Measurements from ENCODE around the gene WDFY2. TPM values are rescaled to one million over a fixed set of nuclear protein-coding genes. Genes with fewer than 3 reads are reported as not detected.

Gene WDFY2
- polyA plus RNA-seq, 1 donor from 2014 or later, result 5.3 TPM

- TF ChIP-seq, protein P1, sequence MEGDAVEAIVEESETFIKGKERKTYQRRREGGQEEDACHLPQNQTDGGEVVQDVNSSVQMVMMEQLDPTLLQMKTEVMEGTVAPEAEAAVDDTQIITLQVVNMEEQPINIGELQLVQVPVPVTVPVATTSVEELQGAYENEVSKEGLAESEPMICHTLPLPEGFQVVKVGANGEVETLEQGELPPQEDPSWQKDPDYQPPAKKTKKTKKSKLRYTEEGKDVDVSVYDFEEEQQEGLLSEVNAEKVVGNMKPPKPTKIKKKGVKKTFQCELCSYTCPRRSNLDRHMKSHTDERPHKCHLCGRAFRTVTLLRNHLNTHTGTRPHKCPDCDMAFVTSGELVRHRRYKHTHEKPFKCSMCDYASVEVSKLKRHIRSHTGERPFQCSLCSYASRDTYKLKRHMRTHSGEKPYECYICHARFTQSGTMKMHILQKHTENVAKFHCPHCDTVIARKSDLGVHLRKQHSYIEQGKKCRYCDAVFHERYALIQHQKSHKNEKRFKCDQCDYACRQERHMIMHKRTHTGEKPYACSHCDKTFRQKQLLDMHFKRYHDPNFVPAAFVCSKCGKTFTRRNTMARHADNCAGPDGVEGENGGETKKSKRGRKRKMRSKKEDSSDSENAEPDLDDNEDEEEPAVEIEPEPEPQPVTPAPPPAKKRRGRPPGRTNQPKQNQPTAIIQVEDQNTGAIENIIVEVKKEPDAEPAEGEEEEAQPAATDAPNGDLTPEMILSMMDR (IDR thresholded peaks at IDR 0.05; ENCODE audit: poor library complexity, severe bottlenecking), result no peak
- no peak for TF ChIP-seq EP300 (conservative IDR thresholded peaks at IDR 0.05; ENCODE audit: poor library complexity, severe bottlenecking)
Observed at GRCh38 chr13:51731759-51732158, 147.5 kb downstream of the WDFY2 start (continued).

DNA sequence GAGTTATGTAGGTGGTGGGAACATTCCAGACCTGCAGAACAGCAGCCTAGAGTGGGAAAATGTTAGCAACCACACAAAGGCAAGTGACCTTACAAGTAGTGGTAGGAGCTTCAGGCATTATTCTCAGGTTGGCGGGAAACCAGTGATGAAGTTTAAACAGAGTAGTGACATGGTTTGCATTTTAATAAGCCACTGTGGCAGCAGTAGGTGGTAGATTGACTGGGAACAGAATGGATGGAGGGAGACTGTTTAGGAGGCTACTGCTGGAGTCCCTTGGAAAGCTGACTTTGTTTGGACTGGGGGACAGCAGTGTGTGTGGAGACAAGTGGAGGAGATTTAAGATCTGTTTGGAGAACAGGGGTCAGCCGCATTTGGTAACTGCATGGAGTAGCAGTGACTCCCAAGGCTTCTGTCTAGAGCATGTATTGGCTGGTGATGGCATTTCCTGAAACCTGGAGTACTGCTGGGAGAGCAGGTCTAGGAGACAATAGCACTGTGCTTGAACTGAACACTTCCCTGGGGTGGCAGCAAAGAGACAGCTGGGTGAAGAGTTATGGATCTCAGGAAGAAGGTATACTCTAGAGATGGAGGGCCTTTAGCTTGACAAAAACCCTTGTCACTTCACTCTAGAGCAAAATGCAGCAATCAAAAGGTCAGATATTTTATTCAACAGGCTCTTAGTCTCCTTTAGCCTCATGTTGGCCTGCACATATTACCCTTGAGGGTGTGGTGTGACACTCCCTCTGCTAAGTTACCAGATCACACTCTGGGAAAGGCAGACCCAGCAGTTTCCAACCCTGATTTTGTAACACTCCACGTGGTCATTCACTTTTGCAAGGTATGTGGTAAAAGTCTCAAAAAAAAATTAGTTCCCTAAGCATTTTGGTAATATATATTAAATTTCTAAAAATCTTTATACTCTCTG is 149.4 kb downstream of the WDFY2 start:
- Histone ChIP-seq H2AFZ (ENCODE audit: low read depth, low read length) (no peak overlapping the region), H3K9ac (ENCODE audit: low read length) (no peak overlapping the region), H3K9me2 (ENCODE audit: insufficient read depth, low read length) (no peaks in the 10 kb centered on the region), H3K36me3 (ENCODE audit: insufficient read depth, low read length) (no peaks in the 10 kb centered on the region), H3K9me3 (ENCODE audit: low read length) (no peaks in the 10 kb centered on the region), H3K4me3 (ENCODE audit: low read length) (no peak overlapping the region), H3K4me2 (ENCODE audit: low read length) (no peak overlapping the region), H3K27ac (ENCODE audit: low read length) (no peak overlapping the region), H3K27me3 (ENCODE audit: insufficient read depth, low read depth, low read length) (no peaks in the 10 kb centered on the region), H3F3A (ENCODE audit: insufficient read depth, low read length, poor library complexity, severe bottlenecking) (no peaks in the 10 kb centered on the region), H4K20me1 (ENCODE audit: insufficient read depth) (no peaks in the 10 kb centered on the region), H3K79me2 (replicated peaks; ENCODE audit: insufficient read depth, low read length) (no peaks in the 10 kb centered on the region)
- TF ChIP-seq REST (IDR thresholded peaks at IDR 0.05; ENCODE audit: borderline replicate concordance), result no peak
- TF ChIP-seq EZH2 (IDR thresholded peaks at IDR 0.05; ENCODE audit: borderline replicate concordance, insufficient read depth, low read length, poor library complexity, severe bottlenecking), result no peak
- TF ChIP-seq TAF1 (IDR thresholded peaks at IDR 0.05; ENCODE audit: low read depth), result no peak
- TF ChIP-seq MXI1 (conservative IDR thresholded peaks at IDR 0.05; ENCODE audit: poor library complexity, severe bottlenecking), result no peak
- no peak for TF ChIP-seq RAD21 (conservative IDR thresholded peaks at IDR 0.05)
- TF ChIP-seq SMC3 (conservative IDR thresholded peaks at IDR 0.05; ENCODE audit: poor library complexity), result no peak
- TF ChIP-seq EP300 (conservative IDR thresholded peaks at IDR 0.05; ENCODE audit: poor library complexity, severe bottlenecking), result no peak
- TF ChIP-seq POLR2AphosphoS5 (IDR thresholded peaks at IDR 0.05), result no peak
- TF ChIP-seq, protein P1 (IDR thresholded peaks at IDR 0.05; ENCODE audit: poor library complexity, severe bottlenecking), result no peak
